Stimulated activated CD8-positive, alpha-beta memory T cell treated with anti-CD3 and anti-CD28 coated beads, Interleukin-2, amount 100 ng/mL, for 1 hour (primary cell): ENCODE data around the gene SMIM44.
"Not testable (repeated sequence)": the region's sequence is repeated elsewhere in the genome, so short reads cannot be mapped to it uniquely, and the experiment has no call there.

Experiments used
- DNase-seq, 2 donors: peaks; one replicate each; pipeline ENCODE4 v3.0.0-alpha.2; 2020; ENCODE audit warnings: low read depth in 2 of 2

The SMIM44 gene

GRCh38 chr19:3483226-3483628 lies at the start of gene SMIM44:
SMIM44 (minus strand) TSS chr19:3483441; CDS start chr19:3483403, 38 bp downstream.
- no peak for DNase-seq

- DNase-seq = no peak
These were observed 49.8 kb upstream of the SMIM44 start for GRCh38 chr19:3533033-3533432.

GRCh38 chr19:3532154-3532786 lies 49.0 kb upstream of the SMIM44 start:
- DNase-seq = no peak

- DNase-seq = no peak
These were observed 48.5 kb upstream of the SMIM44 start for GRCh38 chr19:3531716-3532115.

- no peak for DNase-seq
These were observed 47.1 kb upstream of the SMIM44 start for GRCh38 chr19:3530389-3530788.

- DNase-seq = not testable (repeated sequence)
These were observed 46.1 kb upstream of the SMIM44 start for GRCh38 chr19:3529299-3529698.

- DNase-seq = no peak
These were observed 45.4 kb upstream of the SMIM44 start for GRCh38 chr19:3528539-3529211.

- no peak for DNase-seq
These were observed 44.8 kb upstream of the SMIM44 start for GRCh38 chr19:3528080-3528479.

GRCh38 chr19:3527238-3527910 lies 44.1 kb upstream of the SMIM44 start:
- no peak for DNase-seq

- DNase-seq = no peak
These were observed 43.4 kb upstream of the SMIM44 start for GRCh38 chr19:3526507-3527237.

GRCh38 chr19:3524904-3525451 lies 41.7 kb upstream of the SMIM44 start:
- no peak for DNase-seq

GRCh38 chr19:3524078-3524842 lies 41.0 kb upstream of the SMIM44 start:
- DNase-seq = no peak

GRCh38 chr19:3523361-3524077 lies 40.3 kb upstream of the SMIM44 start:
- no peak for DNase-seq

- no peak for DNase-seq
These were observed 39.5 kb upstream of the SMIM44 start for GRCh38 chr19:3522421-3523360.

GRCh38 chr19:3521104-3521445 lies 37.8 kb upstream of the SMIM44 start:
- DNase-seq = no peak

- DNase-seq = no peak
These were observed 37.2 kb upstream of the SMIM44 start for GRCh38 chr19:3520166-3521103.

GRCh38 chr19:3519126-3519525 lies 35.9 kb upstream of the SMIM44 start:
- DNase-seq = no peak

GRCh38 chr19:3518659-3519058 lies 35.4 kb upstream of the SMIM44 start:
- DNase-seq = no peak
